ENCODE results near the gene ERLIN1.

DNA sequence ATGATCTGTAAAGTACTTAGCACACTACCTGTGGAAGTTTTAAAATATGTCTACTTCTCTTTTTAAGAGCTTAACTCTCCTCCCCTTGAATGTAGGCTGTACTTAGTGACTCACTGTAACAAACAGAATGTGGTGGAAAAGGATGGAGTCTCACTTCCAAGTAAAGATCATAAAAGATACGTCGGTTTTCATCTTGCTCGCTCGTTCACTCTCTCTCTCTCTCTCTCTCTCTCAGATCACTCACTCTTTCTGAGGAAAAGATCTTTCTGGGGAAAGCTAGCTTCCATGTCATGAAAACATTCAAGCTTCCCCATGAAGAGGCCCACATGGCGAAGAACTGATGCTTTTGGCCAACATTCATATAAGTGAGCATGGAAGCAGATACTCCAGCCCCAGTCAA lies 38.0 kb upstream of the ERLIN1 start:
- TF ChIP-seq, protein P1, sequence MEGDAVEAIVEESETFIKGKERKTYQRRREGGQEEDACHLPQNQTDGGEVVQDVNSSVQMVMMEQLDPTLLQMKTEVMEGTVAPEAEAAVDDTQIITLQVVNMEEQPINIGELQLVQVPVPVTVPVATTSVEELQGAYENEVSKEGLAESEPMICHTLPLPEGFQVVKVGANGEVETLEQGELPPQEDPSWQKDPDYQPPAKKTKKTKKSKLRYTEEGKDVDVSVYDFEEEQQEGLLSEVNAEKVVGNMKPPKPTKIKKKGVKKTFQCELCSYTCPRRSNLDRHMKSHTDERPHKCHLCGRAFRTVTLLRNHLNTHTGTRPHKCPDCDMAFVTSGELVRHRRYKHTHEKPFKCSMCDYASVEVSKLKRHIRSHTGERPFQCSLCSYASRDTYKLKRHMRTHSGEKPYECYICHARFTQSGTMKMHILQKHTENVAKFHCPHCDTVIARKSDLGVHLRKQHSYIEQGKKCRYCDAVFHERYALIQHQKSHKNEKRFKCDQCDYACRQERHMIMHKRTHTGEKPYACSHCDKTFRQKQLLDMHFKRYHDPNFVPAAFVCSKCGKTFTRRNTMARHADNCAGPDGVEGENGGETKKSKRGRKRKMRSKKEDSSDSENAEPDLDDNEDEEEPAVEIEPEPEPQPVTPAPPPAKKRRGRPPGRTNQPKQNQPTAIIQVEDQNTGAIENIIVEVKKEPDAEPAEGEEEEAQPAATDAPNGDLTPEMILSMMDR (IDR thresholded peaks at IDR 0.05) = no peak
- TF ChIP-seq POLR2AphosphoS5 (IDR thresholded peaks at IDR 0.05; ENCODE audit: low read depth, low read length) (no peak), SIN3A (IDR thresholded peaks at IDR 0.05; ENCODE audit: borderline replicate concordance, insufficient read depth, low read depth, low read length) (no peak), TCF7L2 (IDR thresholded peaks at IDR 0.05; ENCODE audit: low read depth, low read length) (no peak)
- TF ChIP-seq, protein P2, sequence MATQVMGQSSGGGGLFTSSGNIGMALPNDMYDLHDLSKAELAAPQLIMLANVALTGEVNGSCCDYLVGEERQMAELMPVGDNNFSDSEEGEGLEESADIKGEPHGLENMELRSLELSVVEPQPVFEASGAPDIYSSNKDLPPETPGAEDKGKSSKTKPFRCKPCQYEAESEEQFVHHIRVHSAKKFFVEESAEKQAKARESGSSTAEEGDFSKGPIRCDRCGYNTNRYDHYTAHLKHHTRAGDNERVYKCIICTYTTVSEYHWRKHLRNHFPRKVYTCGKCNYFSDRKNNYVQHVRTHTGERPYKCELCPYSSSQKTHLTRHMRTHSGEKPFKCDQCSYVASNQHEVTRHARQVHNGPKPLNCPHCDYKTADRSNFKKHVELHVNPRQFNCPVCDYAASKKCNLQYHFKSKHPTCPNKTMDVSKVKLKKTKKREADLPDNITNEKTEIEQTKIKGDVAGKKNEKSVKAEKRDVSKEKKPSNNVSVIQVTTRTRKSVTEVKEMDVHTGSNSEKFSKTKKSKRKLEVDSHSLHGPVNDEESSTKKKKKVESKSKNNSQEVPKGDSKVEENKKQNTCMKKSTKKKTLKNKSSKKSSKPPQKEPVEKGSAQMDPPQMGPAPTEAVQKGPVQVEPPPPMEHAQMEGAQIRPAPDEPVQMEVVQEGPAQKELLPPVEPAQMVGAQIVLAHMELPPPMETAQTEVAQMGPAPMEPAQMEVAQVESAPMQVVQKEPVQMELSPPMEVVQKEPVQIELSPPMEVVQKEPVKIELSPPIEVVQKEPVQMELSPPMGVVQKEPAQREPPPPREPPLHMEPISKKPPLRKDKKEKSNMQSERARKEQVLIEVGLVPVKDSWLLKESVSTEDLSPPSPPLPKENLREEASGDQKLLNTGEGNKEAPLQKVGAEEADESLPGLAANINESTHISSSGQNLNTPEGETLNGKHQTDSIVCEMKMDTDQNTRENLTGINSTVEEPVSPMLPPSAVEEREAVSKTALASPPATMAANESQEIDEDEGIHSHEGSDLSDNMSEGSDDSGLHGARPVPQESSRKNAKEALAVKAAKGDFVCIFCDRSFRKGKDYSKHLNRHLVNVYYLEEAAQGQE (IDR thresholded peaks at IDR 0.05; ENCODE audit: insufficient read depth in 1 of 2, low read depth in 2 of 2, low read length in 1 of 2) = no peak
